ENCODE data around the gene OR2H2. TPM values are rescaled to one million over a fixed set of nuclear protein-coding genes. Genes with fewer than 3 reads are reported as not detected.

OR2H2 gene
- total and polyA plus RNA-seq, 2 of the 13 experiments (the other 11 are each of a cell fraction or from before 2014, with no cell fraction given) = not detected

GRCh38 chr6:29597184-29597583 is 12.3 kb downstream of the OR2H2 start:
- Histone ChIP-seq H3K36me3 (replicated peaks in 1 of 2; ENCODE audit: control insufficient read depth in 1 of 2, insufficient read depth in 2 of 2, low read length in 2 of 2) (no peaks in the 10 kb centered on the region), H3K27ac (ENCODE audit: extremely low read length, insufficient read depth, low read length) (no peak overlapping the region), H2AFZ (ENCODE audit: low read length) (no peak overlapping the region), H3K4me2 (ENCODE audit: low read depth, low read length) (no peak overlapping the region), H3K27me3 (ENCODE audit: control insufficient read depth in 1 of 2, insufficient read depth in 2 of 2, low read length in 2 of 2) (peaks cover 0 to 7% of the 10 kb centered on the region in 2 experiments; a peak in 2 of 5 replicates), H3K4me1 (ENCODE audit: insufficient read depth, low read length) (no peaks in the 10 kb centered on the region), H3K9ac (ENCODE audit: insufficient read depth, low read depth, low read length) (no peak overlapping the region), H3K79me2 (ENCODE audit: insufficient read depth, low read length) (no peaks in the 10 kb centered on the region), H3K9me3 (ENCODE audit: low read length) (no peaks in the 10 kb centered on the region), H3K4me3 (replicated peaks in 1 of 3; ENCODE audit: insufficient read depth in 1 of 3, low read depth in 2 of 3, low read length in 3 of 3) (no peak overlapping the region), H4K20me1 (ENCODE audit: insufficient read depth, low read length) (no peaks in the 10 kb centered on the region)
- FAIRE-seq (no peak), DNase-seq (ENCODE audit: low spot score) (no peak), ATAC-seq (no peak)
- intact Hi-C loops (cut with micrococcal nuclease; ENCODE audit: unreplicated experiment) (no loop called here), in situ Hi-C loops (cut with HindIII; ENCODE audit: extremely low pct_ligation_motif_present, low pct_unique_long_range_greater_than_20kb) (loop anchor here (25.0 kb wide), 2 partner anchors 535 to 760 kb away; no protein-coding TSS in a partner anchor)
- CTCF ChIA-PET (ENCODE audit: low intra/inter-chr PET ratio, low total read pairs) = no interaction called here
- BruUV-seq (replicated peaks) = no TSS peak
- WGBS (ENCODE audit: low lambda C conversion rate) = 36% methylated on average over 2 of the region's 2 CpGs
- TF ChIP-seq ZNF451 (CRISPR knock-in tag; IDR thresholded peaks at IDR 0.05) (no peak), ZFP36 (IDR thresholded peaks at IDR 0.05; ENCODE audit: borderline replicate concordance, low read depth, low read length, partially characterized antibody) (no peak), NKX3-1 (CRISPR knock-in tag; IDR thresholded peaks at IDR 0.05) (no peak)
- TF ChIP-seq, protein P1, sequence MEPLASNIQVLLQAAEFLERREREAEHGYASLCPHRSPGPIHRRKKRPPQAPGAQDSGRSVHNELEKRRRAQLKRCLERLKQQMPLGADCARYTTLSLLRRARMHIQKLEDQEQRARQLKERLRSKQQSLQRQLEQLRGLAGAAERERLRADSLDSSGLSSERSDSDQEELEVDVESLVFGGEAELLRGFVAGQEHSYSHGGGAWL (CRISPR knock-in tag; IDR thresholded peaks at IDR 0.05) = no peak
- POLR2A ChIA-PET = interaction anchor here (0.6 kb wide), 1 partner anchor 10 kb away, joined by 3 read pairs; no protein-coding TSS in a partner anchor

GRCh38 chr6:29598172-29598747 is 13.3 kb downstream of the OR2H2 start:
- WGBS (ENCODE audit: low lambda C conversion rate) = 0% methylated on average over 2 of the region's 2 CpGs
- no TSS peak for BruUV-seq (replicated peaks)

More at GRCh38 chr6:29598172-29598747, 13.3 kb downstream of the OR2H2 start:
- Histone ChIP-seq H3K9me3 (ENCODE audit: low read length) (no peaks in the 10 kb centered on the region), H3K27me3 (ENCODE audit: control insufficient read depth in 1 of 2, insufficient read depth in 2 of 2, low read length in 2 of 2) (peaks cover 0 to 3% of the 10 kb centered on the region in 2 experiments; a peak in 2 of 5 replicates), H3K4me2 (ENCODE audit: low read depth, low read length) (no peak overlapping the region), H3K9ac (ENCODE audit: insufficient read depth, low read depth, low read length) (no peak overlapping the region), H3K79me2 (ENCODE audit: insufficient read depth, low read length) (no peaks in the 10 kb centered on the region), H3K4me1 (ENCODE audit: insufficient read depth, low read length) (no peaks in the 10 kb centered on the region), H4K20me1 (ENCODE audit: insufficient read depth, low read length) (no peaks in the 10 kb centered on the region), H3K27ac (ENCODE audit: extremely low read length, insufficient read depth, low read length) (no peak overlapping the region), H3K4me3 (replicated peaks in 1 of 3; ENCODE audit: insufficient read depth in 1 of 3, low read depth in 2 of 3, low read length in 3 of 3) (no peak overlapping the region), H2AFZ (ENCODE audit: low read length) (no peak overlapping the region), H3K36me3 (replicated peaks in 1 of 2; ENCODE audit: control insufficient read depth in 1 of 2, insufficient read depth in 2 of 2, low read length in 2 of 2) (no peaks in the 10 kb centered on the region)
- intact Hi-C loops (cut with micrococcal nuclease; ENCODE audit: unreplicated experiment) = no loop called here
- POLR2A ChIA-PET = no interaction called here
- in situ Hi-C loops (cut with HindIII; ENCODE audit: extremely low pct_ligation_motif_present, low pct_unique_long_range_greater_than_20kb) = loop anchor here (25.0 kb wide), 2 partner anchors 536 to 761 kb away; no protein-coding TSS in a partner anchor
- TF ChIP-seq ZKSCAN1 (IDR thresholded peaks at IDR 0.05; ENCODE audit: low read length) (no peak), SCMH1 (CRISPR knock-in tag; IDR thresholded peaks at IDR 0.05; ENCODE audit: borderline replicate concordance) (no peak), THAP11 (CRISPR knock-in tag; IDR thresholded peaks at IDR 0.05) (no peak), MYC (CRISPR knock-in tag; IDR thresholded peaks at IDR 0.05; ENCODE audit: borderline replicate concordance) (no peak), MTF1 (CRISPR knock-in tag; IDR thresholded peaks at IDR 0.05) (no peak), KLF13 (CRISPR knock-in tag; IDR thresholded peaks at IDR 0.05) (no peak), ZNF891 (CRISPR knock-in tag; IDR thresholded peaks at IDR 0.05) (no peak), KLF9 (CRISPR knock-in tag; IDR thresholded peaks at IDR 0.05; ENCODE audit: low read depth) (no peak), ZKSCAN8 (CRISPR knock-in tag; IDR thresholded peaks at IDR 0.05; ENCODE audit: borderline replicate concordance) (no peak)
- TF ChIP-seq, protein P2, sequence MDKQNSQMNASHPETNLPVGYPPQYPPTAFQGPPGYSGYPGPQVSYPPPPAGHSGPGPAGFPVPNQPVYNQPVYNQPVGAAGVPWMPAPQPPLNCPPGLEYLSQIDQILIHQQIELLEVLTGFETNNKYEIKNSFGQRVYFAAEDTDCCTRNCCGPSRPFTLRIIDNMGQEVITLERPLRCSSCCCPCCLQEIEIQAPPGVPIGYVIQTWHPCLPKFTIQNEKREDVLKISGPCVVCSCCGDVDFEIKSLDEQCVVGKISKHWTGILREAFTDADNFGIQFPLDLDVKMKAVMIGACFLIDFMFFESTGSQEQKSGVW (CRISPR knock-in tag; IDR thresholded peaks at IDR 0.05; ENCODE audit: borderline replicate concordance) = no peak
- FAIRE-seq (no peak), DNase-seq (ENCODE audit: low spot score) (no peak), ATAC-seq (no peak)
- CTCF ChIA-PET (ENCODE audit: low intra/inter-chr PET ratio, low total read pairs) = no interaction called here

All from HepG2 (cell line).